Measurements from ENCODE around the gene PDZRN3. TPM values are rescaled to one million over a fixed set of nuclear protein-coding genes. Genes with fewer than 3 reads are reported as not detected.

The PDZRN3 gene
- total RNA-seq, 1 experiment from 2014 or later: 5.9 TPM

DNA sequence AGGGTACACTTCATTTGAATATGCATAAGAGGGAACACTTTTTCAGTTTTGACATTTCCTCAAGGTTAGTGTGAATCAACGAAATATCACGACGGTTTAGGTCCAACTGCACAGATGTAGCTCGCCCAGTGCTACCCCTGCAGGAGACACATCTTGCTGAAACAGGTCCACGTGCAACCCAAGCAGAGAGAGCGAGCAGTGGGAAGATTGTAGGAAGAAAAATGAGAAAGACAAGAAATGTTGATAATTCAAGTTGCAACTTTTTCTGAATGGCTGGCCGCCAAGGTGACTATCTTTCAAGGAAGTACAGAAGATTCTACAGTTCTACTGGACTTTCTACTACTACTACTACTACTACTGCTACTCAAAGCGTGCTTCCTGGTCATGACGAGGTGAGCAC, 231.7 kb downstream of the PDZRN3 start:
- Histone ChIP-seq H3K79me1 (ENCODE audit: insufficient read depth, low read depth, low read length, poor library complexity, severe bottlenecking) (no peaks in the 10 kb centered on the region), H2BK5ac (ENCODE audit: insufficient read length, low read length) (no peak overlapping the region), H2AFZ (ENCODE audit: low read length) (no peak overlapping the region), H4K8ac (replicated peaks; ENCODE audit: insufficient read length, low read depth, low read length) (no peak overlapping the region), H3K9me3 (ENCODE audit: control insufficient read depth, low read depth, low read length) (no peaks in the 10 kb centered on the region), H3K23me2 (ENCODE audit: insufficient read length, low read depth, low read length, poor library complexity, severe bottlenecking) (no peaks in the 10 kb centered on the region), H3K27ac (ENCODE audit: insufficient read length, low read depth, low read length) (no peak overlapping the region), H3K14ac (ENCODE audit: insufficient read depth, low read length) (no peak overlapping the region), H2BK15ac (ENCODE audit: low read depth, low read length) (no peak overlapping the region), H2AK5ac (ENCODE audit: insufficient read length, low read length) (no peak overlapping the region), H3K23ac (ENCODE audit: insufficient read length, low read depth, low read length) (no peak overlapping the region), H3K4me2 (ENCODE audit: insufficient read depth, insufficient read length, low read length) (no peak overlapping the region), H4K91ac (ENCODE audit: insufficient read length, low read depth, low read length) (no peak overlapping the region), H2BK12ac (ENCODE audit: insufficient read length, low read depth, low read length) (no peak overlapping the region), H3K4ac (ENCODE audit: low read depth, low read length) (no peak overlapping the region), H3K79me2 (ENCODE audit: insufficient read depth, low read length) (no peaks in the 10 kb centered on the region), H3T11ph (ENCODE audit: low read length) (no peak overlapping the region), H3K56ac (ENCODE audit: insufficient read length, low read depth, low read length) (no peak overlapping the region), H3K18ac (ENCODE audit: insufficient read length, low read depth, low read length) (no peak overlapping the region), H3K4me1 (ENCODE audit: insufficient read depth, low read length) (no peaks in the 10 kb centered on the region), H2BK120ac (ENCODE audit: low read depth, low read length, poor library complexity, severe bottlenecking) (no peak overlapping the region), H3K27me3 (ENCODE audit: insufficient read depth, low read length) (no peaks in the 10 kb centered on the region), H4K20me1 (ENCODE audit: control insufficient read depth, insufficient read depth, insufficient read length) (no peaks in the 10 kb centered on the region), H2BK20ac (ENCODE audit: low read depth, low read length, poor library complexity, severe bottlenecking) (no peak overlapping the region), H3K9ac (ENCODE audit: extremely low read depth, insufficient read length, low read length) (no peak overlapping the region), H4K5ac (ENCODE audit: insufficient read length, low read depth, low read length) (no peak overlapping the region)
- Mint-ChIP-seq H3K9me3 (no peaks in the 10 kb centered on the region), H3K4me3 (no peak overlapping the region), H3K36me3 (ENCODE audit: insufficient read depth in 1 of 3, low read depth in 3 of 3) (peaks cover 0 to 17% (median 5%) of the 10 kb centered on the region in 3 experiments; a peak in 6 of 7 replicates), H3K4me1 (no peaks in the 10 kb centered on the region), H3K27me3 (ENCODE audit: low read depth) (no peaks in the 10 kb centered on the region), H3K27ac (peak overlapping the region in 1 of 3 experiments; percentile 65; a peak in 1 of 7 replicates)
- DNase-seq: no peak
- no peak for TF ChIP-seq CTCF (conservative IDR thresholded peaks at IDR 0.05)
- WGBS (ENCODE audit: extremely low coverage, insufficient read length, low lambda C conversion rate): no CpG with 5 or more reads among the region's 9 CpGs

All from H9 (cell line).